Cardiac muscle cell (in vitro differentiated cells and primary cell): ENCODE data around the gene SIGLEC14. TPM values are rescaled to one million over a fixed set of nuclear protein-coding genes. Genes with fewer than 3 reads are reported as not detected.

ENCODE experiments used
- DNase-seq, 2 donors: peaks; one replicate each; pipeline versions ENCODE4 v3.0.0 to v3.0.0-alpha.2; 2010 to 2017; ENCODE audit warnings: low read depth in 1 of 2, low spot score in 1 of 2
- H3K27ac ChIP-seq: fragments of 200-600 bp; sonication (generic); 2 replicates; pipeline ENCODE4 v1.5.1; 2016
- H3K27me3 ChIP-seq: fragments of 200-600 bp; sonication (generic); 2 replicates; pipeline ENCODE4 v1.6.0; 2016; ENCODE audit warnings: control low read depth
- H3K36me3 ChIP-seq: fragments of 200-600 bp; sonication (generic); 2 replicates; pipeline ENCODE4 v1.5.1; 2016; ENCODE audit warnings: control low read depth
- H3K4me1 ChIP-seq: fragments of 200-600 bp; sonication (generic); 2 replicates; pipeline ENCODE4 v1.8.1; 2017; ENCODE audit warnings: low read depth, mild to moderate bottlenecking, mixed run types
- H3K4me3 ChIP-seq: fragments of 200-600 bp; sonication (generic); 2 replicates; pipeline ENCODE4 v1.5.1; 2016; ENCODE audit warnings: mild to moderate bottlenecking
- H3K9me3 ChIP-seq: fragments of 200-600 bp; sonication (generic); 2 replicates; pipeline ENCODE4 v1.5.1; 2017; ENCODE audit warnings: low read depth, mild to moderate bottlenecking, control low read depth
- polyA plus RNA-seq: library from polyadenylated mRNA; unstranded; fragments of >200 nt; fragmentation: Nextera tagmentation; extraction: Ambion mirVana; gene quantifications from 2 replicates; pipeline ENCODE4 v1.2.1, GENCODE V29; 2016
- total RNA-seq: library from RNA; depleted of rRNA; stranded (reverse); fragments of >200 nt; gene quantifications from 2 replicates; pipeline ENCODE4 v1.2.3, GENCODE V29; 2016
- TF ChIP-seq, protein P1 (sequence below): IDR thresholded peaks from 2 replicates; pipeline ENCODE4 v1.5.1; 2012; ENCODE audit warnings: low read depth, mild to moderate bottlenecking, low read length

SIGLEC14 gene
- total and polyA plus RNA-seq, 2 experiments from 2014 or later, result not detected

GRCh38 chr19:51692468-51692867, 45.8 kb upstream of the SIGLEC14 start:
- TF ChIP-seq, protein P1, sequence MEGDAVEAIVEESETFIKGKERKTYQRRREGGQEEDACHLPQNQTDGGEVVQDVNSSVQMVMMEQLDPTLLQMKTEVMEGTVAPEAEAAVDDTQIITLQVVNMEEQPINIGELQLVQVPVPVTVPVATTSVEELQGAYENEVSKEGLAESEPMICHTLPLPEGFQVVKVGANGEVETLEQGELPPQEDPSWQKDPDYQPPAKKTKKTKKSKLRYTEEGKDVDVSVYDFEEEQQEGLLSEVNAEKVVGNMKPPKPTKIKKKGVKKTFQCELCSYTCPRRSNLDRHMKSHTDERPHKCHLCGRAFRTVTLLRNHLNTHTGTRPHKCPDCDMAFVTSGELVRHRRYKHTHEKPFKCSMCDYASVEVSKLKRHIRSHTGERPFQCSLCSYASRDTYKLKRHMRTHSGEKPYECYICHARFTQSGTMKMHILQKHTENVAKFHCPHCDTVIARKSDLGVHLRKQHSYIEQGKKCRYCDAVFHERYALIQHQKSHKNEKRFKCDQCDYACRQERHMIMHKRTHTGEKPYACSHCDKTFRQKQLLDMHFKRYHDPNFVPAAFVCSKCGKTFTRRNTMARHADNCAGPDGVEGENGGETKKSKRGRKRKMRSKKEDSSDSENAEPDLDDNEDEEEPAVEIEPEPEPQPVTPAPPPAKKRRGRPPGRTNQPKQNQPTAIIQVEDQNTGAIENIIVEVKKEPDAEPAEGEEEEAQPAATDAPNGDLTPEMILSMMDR, result no peak
- peaks cover 16% of the 10 kb centered on the region for H3K4me1 ChIP-seq
- H3K36me3 ChIP-seq, result peaks cover 8% of the 10 kb centered on the region
- DNase-seq, result no peak
- no peak overlapping the region for H3K27ac ChIP-seq
- no peaks in the 10 kb centered on the region for H3K27me3 ChIP-seq
- H3K9me3 ChIP-seq, result no peaks in the 10 kb centered on the region
- no peak overlapping the region for H3K4me3 ChIP-seq

GRCh38 chr19:51691584-51692428, 45.2 kb upstream of the SIGLEC14 start:
- Histone ChIP-seq H3K4me3 (peak overlapping the region; percentile 54), H3K27me3 (no peaks in the 10 kb centered on the region), H3K9me3 (no peaks in the 10 kb centered on the region), H3K27ac (peak overlapping the region; percentile 51), H3K4me1 (peaks cover 17% of the 10 kb centered on the region), H3K36me3 (peaks cover 6% of the 10 kb centered on the region)
- DNase-seq, result peak in 1 of 2 donors; percentile 28
- TF ChIP-seq, protein P1, result no peak

DNA sequence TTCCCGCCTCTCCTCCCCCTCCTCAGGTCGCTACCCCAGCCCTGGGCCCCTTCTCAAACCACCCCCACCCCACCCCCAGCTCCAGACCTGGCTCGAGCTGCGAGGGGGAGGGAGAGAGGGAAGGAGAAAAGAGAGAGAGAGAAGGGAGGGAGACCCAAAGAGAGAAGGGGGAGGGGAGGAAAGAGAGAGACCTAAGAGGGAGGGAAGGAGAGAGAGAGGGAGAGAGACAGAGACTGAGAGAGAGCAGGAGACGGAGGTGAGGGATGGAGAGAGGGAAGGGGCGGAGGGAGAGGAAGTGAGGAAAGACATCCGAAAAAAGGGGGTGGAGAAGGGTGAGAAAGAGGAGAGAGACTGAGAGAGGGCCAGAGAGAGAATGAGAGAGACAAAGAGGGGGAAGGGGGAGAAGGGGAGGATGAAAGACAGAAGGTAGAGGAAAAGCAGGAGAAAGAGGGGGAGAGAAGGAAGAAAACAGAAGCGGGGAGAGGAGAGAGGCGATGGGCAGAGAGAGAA, 44.5 kb upstream of the SIGLEC14 start:
- H3K9me3 ChIP-seq, result no peaks in the 10 kb centered on the region
- TF ChIP-seq, protein P1, result no peak
- peaks cover 6% of the 10 kb centered on the region for H3K36me3 ChIP-seq
- peak overlapping the region; percentile 54 for H3K4me3 ChIP-seq
- no peaks in the 10 kb centered on the region for H3K27me3 ChIP-seq
- H3K4me1 ChIP-seq, result peaks cover 17% of the 10 kb centered on the region
- DNase-seq, result peak in 1 of 2 donors; percentile 81
- H3K27ac ChIP-seq, result peak overlapping the region; percentile 51

- Histone ChIP-seq H3K27me3 (no peaks in the 10 kb centered on the region), H3K4me1 (peaks cover 17% of the 10 kb centered on the region), H3K36me3 (peaks cover 4% of the 10 kb centered on the region), H3K27ac (peak overlapping the region; percentile 51), H3K9me3 (no peaks in the 10 kb centered on the region), H3K4me3 (peak overlapping the region; percentile 54)
- peak; percentile 75 to 91 for DNase-seq
- TF ChIP-seq, protein P1, result no peak
Measured at GRCh38 chr19:51690454-51691073, 43.9 kb upstream of the SIGLEC14 start.

DNA sequence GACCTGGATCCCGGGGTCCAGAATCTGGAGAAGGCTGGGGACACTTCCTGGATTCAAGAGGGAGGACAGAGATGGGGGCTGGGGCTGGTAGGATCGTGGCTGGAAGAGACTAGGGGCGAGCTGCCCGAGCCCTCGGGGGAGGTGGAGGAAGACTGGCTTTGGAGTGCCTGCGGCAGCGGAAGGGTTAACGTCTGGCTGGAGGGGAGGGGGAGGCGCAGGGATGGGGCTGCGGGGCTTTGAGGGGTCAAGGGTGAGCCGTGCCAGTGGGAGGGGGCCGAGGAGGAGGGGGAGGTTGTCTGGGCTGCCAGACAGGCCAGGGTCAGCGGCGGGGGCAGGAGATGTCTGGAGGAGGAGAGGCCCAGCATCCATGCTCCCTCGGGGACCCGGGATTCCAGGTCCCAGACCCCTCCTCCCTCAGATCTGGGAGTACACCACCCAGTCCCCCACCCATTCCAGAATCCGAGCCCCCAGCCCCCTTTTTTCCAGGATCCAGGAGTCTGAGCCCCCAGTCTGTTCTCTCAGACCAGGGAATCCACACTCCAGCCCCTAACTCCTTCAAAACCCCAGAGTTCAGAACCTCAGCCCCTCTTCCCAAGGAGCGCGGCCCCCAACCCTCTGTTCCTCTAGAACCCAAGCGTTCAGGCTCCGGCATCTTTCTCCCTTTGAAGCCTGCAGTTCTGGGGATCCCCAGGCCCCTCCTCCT, 43.3 kb upstream of the SIGLEC14 start:
- H3K9me3 ChIP-seq, result no peaks in the 10 kb centered on the region
- peaks cover under 1% of the 10 kb centered on the region for H3K36me3 ChIP-seq
- TF ChIP-seq, protein P1, result no peak
- peaks cover 17% of the 10 kb centered on the region for H3K4me1 ChIP-seq
- H3K27ac ChIP-seq, result peak overlapping the region; percentile 51
- no peaks in the 10 kb centered on the region for H3K27me3 ChIP-seq
- DNase-seq, result peak; percentile 68 to 85
- peak overlapping the region; percentile 54 for H3K4me3 ChIP-seq
